ENCODE results near the gene FGG. TPM values are rescaled to one million over a fixed set of nuclear protein-coding genes. Genes with fewer than 3 reads are reported as not detected.

The FGG gene
- total RNA-seq, 4 donors from 2014 or later: not detected

DNA sequence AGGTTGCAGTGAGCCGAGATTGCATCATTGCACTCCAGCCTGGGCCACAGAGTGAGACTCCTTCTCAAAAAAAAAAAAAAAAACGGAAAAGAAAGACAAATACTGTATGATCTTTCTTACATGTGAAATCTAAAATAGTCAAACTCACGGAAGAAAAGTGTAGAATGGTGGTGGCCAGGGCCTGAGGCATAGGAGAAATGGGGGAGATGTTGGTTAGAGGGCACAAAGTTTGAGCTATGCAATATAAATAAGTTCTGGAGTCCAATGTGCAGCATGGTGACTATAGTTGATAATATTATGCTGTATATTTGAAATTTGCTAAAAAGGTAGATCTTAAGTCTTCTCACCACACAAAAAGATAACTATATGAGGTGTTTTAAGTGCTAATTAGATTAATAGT, 20.6 kb downstream of the FGG start:
- H3K36me3 ChIP-seq: no peaks in the 10 kb centered on the region
- H3K4me1 ChIP-seq: no peaks in the 10 kb centered on the region
- TF ChIP-seq, protein P1, sequence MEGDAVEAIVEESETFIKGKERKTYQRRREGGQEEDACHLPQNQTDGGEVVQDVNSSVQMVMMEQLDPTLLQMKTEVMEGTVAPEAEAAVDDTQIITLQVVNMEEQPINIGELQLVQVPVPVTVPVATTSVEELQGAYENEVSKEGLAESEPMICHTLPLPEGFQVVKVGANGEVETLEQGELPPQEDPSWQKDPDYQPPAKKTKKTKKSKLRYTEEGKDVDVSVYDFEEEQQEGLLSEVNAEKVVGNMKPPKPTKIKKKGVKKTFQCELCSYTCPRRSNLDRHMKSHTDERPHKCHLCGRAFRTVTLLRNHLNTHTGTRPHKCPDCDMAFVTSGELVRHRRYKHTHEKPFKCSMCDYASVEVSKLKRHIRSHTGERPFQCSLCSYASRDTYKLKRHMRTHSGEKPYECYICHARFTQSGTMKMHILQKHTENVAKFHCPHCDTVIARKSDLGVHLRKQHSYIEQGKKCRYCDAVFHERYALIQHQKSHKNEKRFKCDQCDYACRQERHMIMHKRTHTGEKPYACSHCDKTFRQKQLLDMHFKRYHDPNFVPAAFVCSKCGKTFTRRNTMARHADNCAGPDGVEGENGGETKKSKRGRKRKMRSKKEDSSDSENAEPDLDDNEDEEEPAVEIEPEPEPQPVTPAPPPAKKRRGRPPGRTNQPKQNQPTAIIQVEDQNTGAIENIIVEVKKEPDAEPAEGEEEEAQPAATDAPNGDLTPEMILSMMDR (IDR thresholded peaks at IDR 0.05): no peak
- no peak for TF ChIP-seq POLR2A (IDR thresholded peaks at IDR 0.05)
- no peaks in the 10 kb centered on the region for H3K27me3 ChIP-seq
- WGBS, 2 donors: 84 to 89% methylated on average over 3 of the region's 3 CpGs
- H3K9me3 ChIP-seq: no peaks in the 10 kb centered on the region
- no peak overlapping the region for H3K4me3 ChIP-seq (replicated peaks in 1 of 3)
- intact Hi-C loops (cut with DNase I): no loop called here
- DNase-seq: no peak
- H3K27ac ChIP-seq: no peak overlapping the region

DNA sequence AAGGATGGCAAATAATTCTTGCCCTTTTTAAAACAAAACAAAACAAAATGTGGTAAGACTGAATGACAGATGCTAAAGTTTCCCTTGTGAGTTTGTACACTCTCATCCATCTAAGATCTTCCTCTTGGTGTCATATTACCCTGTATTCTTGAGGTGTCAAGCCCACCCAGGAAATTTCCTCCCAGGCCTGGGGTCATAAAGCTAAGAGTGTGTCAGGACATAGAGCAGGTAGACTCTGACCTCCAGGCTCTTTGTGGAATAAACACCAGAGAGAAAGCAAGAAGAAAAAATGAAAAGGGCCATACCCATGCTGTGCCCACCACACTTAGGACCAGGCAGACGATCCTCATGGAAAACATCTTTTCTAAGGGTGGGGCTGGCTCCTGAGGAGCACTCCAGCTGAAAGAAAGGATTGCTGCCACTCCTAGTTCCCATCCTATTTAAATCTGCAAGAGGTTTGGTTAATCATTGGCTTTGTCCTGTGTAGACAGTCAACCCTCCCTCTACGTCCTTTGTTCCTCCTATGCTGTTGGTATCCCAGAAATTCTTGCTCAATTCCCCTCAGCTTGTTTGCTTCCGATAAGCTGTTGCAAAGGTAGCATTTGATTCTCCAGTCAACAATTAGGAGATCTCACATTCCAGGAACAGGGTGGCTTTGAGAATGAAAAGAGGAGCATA, 22.0 kb downstream of the FGG start, which contains the start of gene FGA:
FGA (minus strand) TSS at position 414 of the 678 bp plus-strand sequence; CDS start at position 359, 55 bp downstream.
- Histone ChIP-seq H3K27me3 (no peaks in the 10 kb centered on the region), H3K4me1 (no peaks in the 10 kb centered on the region), H3K36me3 (no peaks in the 10 kb centered on the region), H3K4me3 (replicated peaks in 1 of 3) (no peak within 1 kb of the TSS), H3K27ac (no peak within 1 kb of the TSS), H3K9me3 (no peaks in the 10 kb centered on the region)
- TF ChIP-seq, protein P1 (IDR thresholded peaks at IDR 0.05): no peak
- no peak for TF ChIP-seq POLR2A (IDR thresholded peaks at IDR 0.05)
- intact Hi-C loops (cut with DNase I): no loop called here
- 47 to 58% methylated on average over 3 of the region's 3 CpGs for WGBS, 2 donors
- DNase-seq: no peak

DNA sequence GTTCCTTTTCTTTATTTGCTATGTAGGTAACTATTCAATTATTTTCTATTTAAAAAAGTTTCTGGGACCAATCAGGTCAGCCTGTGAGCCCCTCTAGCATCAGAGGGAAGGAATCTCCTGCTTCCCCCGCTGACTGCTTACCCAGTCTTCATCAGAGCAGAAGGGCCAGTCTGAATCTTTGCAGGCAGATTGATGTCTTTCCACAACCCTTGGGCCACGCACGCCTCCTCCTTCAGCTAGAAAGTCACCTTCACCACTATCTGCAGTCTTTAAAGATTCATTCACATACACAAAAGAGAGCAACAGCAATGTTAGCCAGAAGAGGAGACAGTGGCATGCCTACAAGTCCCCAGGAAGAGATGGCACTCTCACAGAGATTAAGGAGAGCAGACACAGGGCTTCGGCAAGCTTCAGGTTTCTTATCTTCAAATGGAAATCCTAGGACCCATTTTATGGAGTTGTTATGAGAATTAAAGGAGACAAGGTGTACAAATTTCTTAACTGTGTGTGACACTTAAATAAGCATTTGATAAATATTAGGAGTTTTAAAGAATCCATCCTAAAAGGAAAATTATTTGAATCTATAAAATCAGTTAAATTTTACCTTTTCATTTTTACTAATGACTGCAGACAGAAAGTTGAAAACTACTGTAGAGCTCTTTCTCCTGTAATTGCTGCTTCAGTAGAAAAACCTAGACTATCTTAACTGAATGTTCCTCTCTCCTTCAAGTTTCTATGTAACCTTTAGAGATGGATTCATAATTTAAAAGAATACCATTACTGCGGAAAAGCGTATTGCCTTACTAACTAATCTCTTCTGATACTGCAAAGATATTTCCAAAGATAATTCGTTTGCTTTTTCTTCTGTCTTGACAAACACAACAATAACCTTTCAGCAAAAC, 22.9 kb downstream of the FGG start:
- TF ChIP-seq, protein P1 (IDR thresholded peaks at IDR 0.05): no peak
- TF ChIP-seq POLR2A (IDR thresholded peaks at IDR 0.05): no peak
- 76 to 77% methylated on average over 7 of the region's 7 CpGs for WGBS, 2 donors
- H3K27ac ChIP-seq: no peak overlapping the region
- H3K4me1 ChIP-seq: no peaks in the 10 kb centered on the region
- H3K27me3 ChIP-seq: no peaks in the 10 kb centered on the region
- no peaks in the 10 kb centered on the region for H3K9me3 ChIP-seq
- H3K4me3 ChIP-seq (replicated peaks in 1 of 3): no peak overlapping the region
- no peaks in the 10 kb centered on the region for H3K36me3 ChIP-seq
- no peak for DNase-seq
- intact Hi-C loops (cut with DNase I): no loop called here

DNA sequence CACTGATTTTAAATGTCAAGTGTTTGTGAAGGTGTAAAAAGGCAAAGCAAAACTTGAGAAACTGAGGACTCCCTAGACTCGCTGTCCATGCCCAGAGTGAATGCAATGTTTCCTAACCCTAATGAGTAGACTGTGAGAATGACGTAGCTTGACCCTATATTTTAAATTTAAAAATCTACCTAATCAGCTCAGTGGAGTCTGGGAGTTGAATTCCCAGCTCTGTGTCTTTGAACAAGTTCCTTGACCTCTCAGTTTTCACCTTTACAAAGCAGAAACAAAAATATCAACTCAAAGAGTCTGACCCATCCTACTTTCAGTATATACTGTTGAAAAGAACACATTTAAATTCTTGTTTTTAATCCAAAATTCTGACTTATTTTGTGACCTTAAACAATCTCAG, 24.3 kb downstream of the FGG start:
- WGBS, 2 donors: 82 to 89% methylated on average over 2 of the region's 2 CpGs
- H3K4me3 ChIP-seq (replicated peaks in 1 of 3): no peak overlapping the region
- H3K9me3 ChIP-seq: no peaks in the 10 kb centered on the region
- DNase-seq: no peak
- no peaks in the 10 kb centered on the region for H3K27me3 ChIP-seq
- TF ChIP-seq POLR2A (IDR thresholded peaks at IDR 0.05): no peak
- TF ChIP-seq, protein P1 (IDR thresholded peaks at IDR 0.05): no peak
- intact Hi-C loops (cut with DNase I): no loop called here
- no peaks in the 10 kb centered on the region for H3K4me1 ChIP-seq
- no peaks in the 10 kb centered on the region for H3K36me3 ChIP-seq
- H3K27ac ChIP-seq: no peak overlapping the region
